Measurements from ENCODE around the gene BICD1.

BICD1 gene

DNA sequence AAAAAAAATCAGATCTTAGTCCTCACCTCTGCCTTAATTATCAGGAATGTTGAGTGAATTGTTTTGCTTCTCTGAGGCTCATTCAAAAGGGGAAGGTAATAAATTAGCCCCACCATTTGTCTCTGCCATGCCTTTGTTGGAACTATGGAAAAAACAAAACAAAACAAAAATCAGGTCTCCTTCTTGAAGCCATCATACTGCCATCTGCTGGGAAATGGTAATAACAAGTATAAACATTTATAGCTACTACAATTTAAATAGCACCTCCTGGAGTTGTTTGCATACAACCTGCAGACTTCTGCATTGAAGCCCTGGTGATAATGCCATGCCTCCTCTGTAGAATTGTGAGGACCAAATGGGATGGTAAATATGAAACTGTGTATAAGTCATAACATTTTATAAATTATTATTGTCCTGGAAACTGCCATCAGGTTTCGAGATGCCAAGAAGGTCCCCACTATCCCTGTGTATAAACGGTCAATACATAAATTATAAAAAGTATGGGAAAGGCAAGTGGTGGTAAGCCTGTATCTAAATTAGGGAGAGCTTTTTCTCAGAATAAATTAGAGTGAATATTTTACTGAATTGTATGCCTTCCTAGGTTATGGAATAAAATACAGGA lies 205.5 kb downstream of the BICD1 start:
- H3K4me3 ChIP-seq (ENCODE audit: low read length), result no peak overlapping the region
- no peak for DNase-seq (ENCODE audit: low read depth)
- TF ChIP-seq, protein P1, sequence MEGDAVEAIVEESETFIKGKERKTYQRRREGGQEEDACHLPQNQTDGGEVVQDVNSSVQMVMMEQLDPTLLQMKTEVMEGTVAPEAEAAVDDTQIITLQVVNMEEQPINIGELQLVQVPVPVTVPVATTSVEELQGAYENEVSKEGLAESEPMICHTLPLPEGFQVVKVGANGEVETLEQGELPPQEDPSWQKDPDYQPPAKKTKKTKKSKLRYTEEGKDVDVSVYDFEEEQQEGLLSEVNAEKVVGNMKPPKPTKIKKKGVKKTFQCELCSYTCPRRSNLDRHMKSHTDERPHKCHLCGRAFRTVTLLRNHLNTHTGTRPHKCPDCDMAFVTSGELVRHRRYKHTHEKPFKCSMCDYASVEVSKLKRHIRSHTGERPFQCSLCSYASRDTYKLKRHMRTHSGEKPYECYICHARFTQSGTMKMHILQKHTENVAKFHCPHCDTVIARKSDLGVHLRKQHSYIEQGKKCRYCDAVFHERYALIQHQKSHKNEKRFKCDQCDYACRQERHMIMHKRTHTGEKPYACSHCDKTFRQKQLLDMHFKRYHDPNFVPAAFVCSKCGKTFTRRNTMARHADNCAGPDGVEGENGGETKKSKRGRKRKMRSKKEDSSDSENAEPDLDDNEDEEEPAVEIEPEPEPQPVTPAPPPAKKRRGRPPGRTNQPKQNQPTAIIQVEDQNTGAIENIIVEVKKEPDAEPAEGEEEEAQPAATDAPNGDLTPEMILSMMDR (conservative IDR thresholded peaks at IDR 0.05; ENCODE audit: low read depth, low read length), result peak; percentile 55

GRCh38 chr12:32322354-32322753 lies 215.7 kb downstream of the BICD1 start:
- TF ChIP-seq, protein P1 (conservative IDR thresholded peaks at IDR 0.05; ENCODE audit: low read depth, low read length), result no peak
- no peak overlapping the region for H3K4me3 ChIP-seq (ENCODE audit: low read length)
- no peak for DNase-seq (ENCODE audit: low read depth)

DNA sequence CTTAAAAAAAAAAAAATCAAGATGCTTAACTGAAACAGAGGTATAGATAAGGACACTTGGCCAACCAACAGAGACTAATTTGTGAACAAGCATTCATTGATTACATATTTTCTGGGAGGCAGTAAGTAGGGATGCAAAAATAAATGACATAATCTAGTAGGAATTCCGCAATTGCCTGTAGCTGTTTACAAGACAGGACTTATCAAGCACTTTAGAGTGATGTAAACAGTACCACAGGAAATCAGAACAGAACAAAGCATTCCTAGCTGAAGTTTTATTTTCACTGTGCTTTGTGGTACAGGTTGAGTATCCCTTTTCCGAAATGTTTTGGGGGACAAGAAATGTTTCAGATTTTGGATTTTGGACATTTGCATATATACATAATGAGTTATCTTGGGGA lies 224.5 kb downstream of the BICD1 start:
- DNase-seq (ENCODE audit: low read depth), result no peak
- TF ChIP-seq, protein P1 (conservative IDR thresholded peaks at IDR 0.05; ENCODE audit: low read depth, low read length), result no peak
- no peak overlapping the region for H3K4me3 ChIP-seq (ENCODE audit: low read length)

DNA sequence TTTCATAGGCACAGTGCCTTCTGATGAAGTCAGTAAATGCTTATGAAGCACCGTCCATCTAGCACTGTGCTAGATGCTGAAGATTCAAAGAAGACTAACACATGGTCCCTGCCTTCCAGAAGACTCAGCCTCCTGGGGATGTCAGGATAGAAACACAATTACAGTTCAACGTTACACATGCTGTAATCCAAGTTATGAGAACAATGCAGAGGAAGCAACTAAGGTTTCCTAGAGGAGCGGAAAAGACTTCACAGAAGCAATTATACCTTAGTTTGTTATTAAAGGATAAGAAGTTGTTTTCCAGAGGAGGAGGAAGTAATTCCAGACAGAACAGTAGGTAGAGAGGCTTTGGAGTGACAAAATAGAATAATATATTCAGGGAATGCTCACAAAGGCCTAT lies 225.8 kb downstream of the BICD1 start:
- H3K4me3 ChIP-seq (ENCODE audit: low read length), result no peak overlapping the region
- no peak for DNase-seq (ENCODE audit: low read depth)
- TF ChIP-seq, protein P1 (conservative IDR thresholded peaks at IDR 0.05; ENCODE audit: low read depth, low read length), result no peak

DNA sequence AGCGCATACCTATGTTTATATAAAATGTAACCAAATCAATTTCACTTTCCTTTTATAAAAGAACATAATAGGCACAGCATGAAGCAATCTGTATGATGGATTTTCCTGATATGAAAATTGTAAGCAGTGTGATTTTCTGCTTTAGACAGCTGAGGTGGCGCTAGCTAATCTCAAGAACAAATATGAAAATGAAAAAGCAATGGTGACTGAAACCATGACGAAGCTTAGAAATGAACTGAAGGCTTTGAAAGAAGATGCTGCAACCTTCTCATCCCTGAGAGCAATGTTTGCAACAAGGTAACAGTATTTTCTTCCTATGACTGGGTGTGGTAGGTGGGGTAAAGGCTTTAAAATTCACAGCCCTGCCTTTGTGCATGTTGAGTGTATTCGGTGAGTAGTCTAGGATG lies 227.7 kb downstream of the BICD1 start:
- DNase-seq (ENCODE audit: low read depth), result no peak
- H3K4me3 ChIP-seq (ENCODE audit: low read length), result no peak overlapping the region
- TF ChIP-seq, protein P1 (conservative IDR thresholded peaks at IDR 0.05; ENCODE audit: low read depth, low read length), result no peak

DNA sequence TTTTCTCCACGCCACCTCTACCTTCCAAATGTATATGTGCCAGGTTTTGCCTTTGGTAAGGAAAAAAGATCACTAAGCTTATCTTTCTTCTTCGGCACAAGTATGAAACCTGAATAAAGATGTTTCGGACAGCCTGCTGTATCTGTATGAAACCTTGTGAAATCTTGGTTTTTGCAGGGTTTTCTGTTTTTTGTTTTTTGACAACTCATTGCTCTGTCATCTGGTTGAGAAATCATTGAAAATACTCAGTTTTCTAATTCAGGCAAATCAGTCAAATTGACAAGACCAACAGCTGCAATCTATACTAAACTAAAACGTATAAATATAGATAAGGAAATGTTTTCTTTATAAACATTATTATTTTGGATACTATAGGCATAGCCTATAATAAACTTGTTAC lies 229.6 kb downstream of the BICD1 start:
- TF ChIP-seq, protein P1 (conservative IDR thresholded peaks at IDR 0.05; ENCODE audit: low read depth, low read length), result no peak
- DNase-seq (ENCODE audit: low read depth), result no peak
- no peak overlapping the region for H3K4me3 ChIP-seq (ENCODE audit: low read length)

GRCh38 chr12:32343496-32343895 lies 236.8 kb downstream of the BICD1 start:
- no peak overlapping the region for H3K4me3 ChIP-seq (ENCODE audit: low read length)
- TF ChIP-seq, protein P1 (conservative IDR thresholded peaks at IDR 0.05; ENCODE audit: low read depth, low read length), result no peak
- DNase-seq (ENCODE audit: low read depth), result no peak
